Activated naive CD8-positive, alpha-beta T cell (primary cell): ENCODE measurements around the gene SLC39A13.
"Not testable (repeated sequence)": the region's sequence is repeated elsewhere in the genome, so short reads cannot be mapped to it uniquely, and the experiment has no call there.

Experiments
- H3K27ac Mint-ChIP-seq: one replicate; pipeline ENCODE4 v1.8.0; 2021; ENCODE audit warnings: mixed read lengths
- H3K27me3 Mint-ChIP-seq: one replicate; pipeline ENCODE4 v1.8.0; 2021; ENCODE audit warnings: mixed read lengths
- H3K36me3 Mint-ChIP-seq: one replicate; pipeline ENCODE4 v1.8.0; 2021; ENCODE audit warnings: mixed read lengths
- H3K4me1 Mint-ChIP-seq: one replicate; pipeline ENCODE4 v1.8.0; 2021; ENCODE audit warnings: low read depth, mixed read lengths
- H3K4me3 Mint-ChIP-seq: one replicate; pipeline ENCODE4 v1.8.0; 2021; ENCODE audit warnings: mild to moderate bottlenecking, mixed read lengths
- H3K9me3 Mint-ChIP-seq: one replicate; pipeline ENCODE4 v1.8.0; 2021; ENCODE audit warnings: low read depth, mixed read lengths

The SLC39A13 gene

DNA sequence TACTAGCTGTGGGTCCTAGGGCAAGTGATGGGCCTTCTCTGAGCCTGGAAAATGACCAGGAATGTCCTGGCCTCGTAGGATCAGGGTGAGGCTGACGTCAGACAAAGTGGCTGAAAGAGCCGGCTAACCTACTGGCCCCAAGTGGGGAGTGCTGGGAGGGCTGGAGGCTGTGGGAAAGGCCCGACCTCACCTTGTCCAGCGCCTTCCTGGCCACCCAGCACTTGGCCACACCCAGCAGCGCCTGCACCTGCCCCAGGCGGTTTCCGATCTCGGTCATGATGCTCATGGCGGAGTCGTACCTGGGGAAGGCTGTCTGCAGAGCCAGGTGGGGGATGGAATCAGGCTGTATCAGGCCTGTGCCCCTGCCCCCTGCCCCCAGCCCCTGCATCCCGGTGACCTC is 33.0 kb downstream of the SLC39A13 start:
- H3K9me3 Mint-ChIP-seq, result no peaks in the 10 kb centered on the region
- H3K27me3 Mint-ChIP-seq, result no peaks in the 10 kb centered on the region
- H3K4me3 Mint-ChIP-seq, result no peak overlapping the region
- peaks cover 10% of the 10 kb centered on the region for H3K4me1 Mint-ChIP-seq
- H3K27ac Mint-ChIP-seq, result no peak overlapping the region
- H3K36me3 Mint-ChIP-seq, result no peaks in the 10 kb centered on the region

DNA sequence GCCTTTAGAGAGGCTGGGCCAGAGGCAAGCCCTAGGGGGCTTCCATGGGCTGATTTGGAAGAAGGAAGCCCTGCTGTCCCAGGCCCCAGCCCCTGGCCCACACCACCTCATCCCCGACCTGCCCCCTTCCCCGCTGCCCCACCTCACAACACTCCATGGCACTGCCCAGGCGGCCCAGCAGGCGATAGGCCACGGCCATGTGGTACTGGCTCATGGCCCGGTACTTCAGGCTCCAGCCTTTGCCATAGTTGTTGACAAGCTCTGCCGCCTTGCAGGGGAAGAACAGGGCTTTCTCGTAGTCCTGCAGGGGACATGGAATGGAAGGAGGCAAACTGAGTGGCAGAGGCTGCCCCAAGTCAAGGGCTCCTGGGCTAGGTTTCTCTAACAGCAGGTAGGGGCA is 34.1 kb downstream of the SLC39A13 start:
- no peaks in the 10 kb centered on the region for H3K27me3 Mint-ChIP-seq
- H3K27ac Mint-ChIP-seq, result no peak overlapping the region
- no peaks in the 10 kb centered on the region for H3K36me3 Mint-ChIP-seq
- H3K4me3 Mint-ChIP-seq, result no peak overlapping the region
- H3K4me1 Mint-ChIP-seq, result peaks cover 10% of the 10 kb centered on the region
- H3K9me3 Mint-ChIP-seq, result no peaks in the 10 kb centered on the region

DNA sequence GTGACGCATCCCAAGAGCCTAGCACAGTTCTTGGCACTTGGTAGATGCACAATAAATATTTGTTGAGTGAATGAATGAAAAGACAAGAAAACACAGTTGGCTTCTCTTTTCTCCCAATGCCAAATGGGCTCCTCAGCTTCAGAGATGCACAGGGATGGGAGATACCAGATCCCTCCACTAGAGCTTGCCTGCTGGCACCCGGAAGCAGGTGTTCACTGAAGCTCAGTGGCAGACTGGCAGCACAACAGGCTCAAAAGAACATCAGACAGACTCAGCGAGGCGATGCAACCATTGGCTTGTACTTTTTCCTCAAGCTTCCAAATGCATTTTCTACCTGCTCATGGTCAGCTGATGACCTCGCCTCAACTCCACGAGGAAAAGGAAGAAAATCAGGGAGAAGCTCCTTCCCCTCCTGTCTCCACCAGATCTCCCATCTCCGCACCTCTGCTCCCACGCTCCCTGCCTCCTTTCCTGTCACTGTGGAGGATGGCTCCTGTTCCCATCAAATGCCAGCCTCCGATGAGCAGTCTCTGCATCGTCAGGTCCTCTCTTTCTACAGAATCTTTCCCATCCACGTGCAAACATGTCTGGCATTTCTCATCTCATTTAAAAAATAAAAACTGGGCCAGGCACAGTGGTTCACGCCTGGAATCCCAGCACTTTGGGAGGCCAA is 34.8 kb downstream of the SLC39A13 start:
- no peak overlapping the region for H3K4me3 Mint-ChIP-seq
- H3K36me3 Mint-ChIP-seq, result no peaks in the 10 kb centered on the region
- no peak overlapping the region for H3K27ac Mint-ChIP-seq
- peaks cover 10% of the 10 kb centered on the region for H3K4me1 Mint-ChIP-seq
- no peaks in the 10 kb centered on the region for H3K9me3 Mint-ChIP-seq
- no peaks in the 10 kb centered on the region for H3K27me3 Mint-ChIP-seq

DNA sequence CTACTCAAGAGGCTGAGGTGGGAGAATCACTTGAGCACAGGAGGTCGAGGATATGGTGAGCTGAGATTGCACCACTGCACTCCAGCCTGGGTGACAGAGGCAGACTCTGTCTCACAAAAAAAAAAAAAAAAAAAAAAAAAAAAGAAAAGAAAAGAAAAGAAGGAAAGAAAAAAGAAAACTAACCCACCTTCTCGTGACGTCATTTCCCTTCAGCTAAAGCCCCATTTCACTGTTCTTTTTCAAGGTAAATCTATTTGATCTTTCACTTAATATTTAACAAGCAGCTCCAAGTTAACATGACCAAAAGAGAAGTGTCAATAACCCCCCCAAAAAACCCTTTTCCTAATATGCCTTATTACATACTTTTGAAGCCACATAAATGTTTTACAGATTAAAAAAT is 35.4 kb downstream of the SLC39A13 start:
- no peaks in the 10 kb centered on the region for H3K9me3 Mint-ChIP-seq
- H3K4me3 Mint-ChIP-seq, result no peak overlapping the region
- no peaks in the 10 kb centered on the region for H3K27me3 Mint-ChIP-seq
- no peaks in the 10 kb centered on the region for H3K36me3 Mint-ChIP-seq
- H3K27ac Mint-ChIP-seq, result no peak overlapping the region
- H3K4me1 Mint-ChIP-seq, result peaks cover 10% of the 10 kb centered on the region

DNA sequence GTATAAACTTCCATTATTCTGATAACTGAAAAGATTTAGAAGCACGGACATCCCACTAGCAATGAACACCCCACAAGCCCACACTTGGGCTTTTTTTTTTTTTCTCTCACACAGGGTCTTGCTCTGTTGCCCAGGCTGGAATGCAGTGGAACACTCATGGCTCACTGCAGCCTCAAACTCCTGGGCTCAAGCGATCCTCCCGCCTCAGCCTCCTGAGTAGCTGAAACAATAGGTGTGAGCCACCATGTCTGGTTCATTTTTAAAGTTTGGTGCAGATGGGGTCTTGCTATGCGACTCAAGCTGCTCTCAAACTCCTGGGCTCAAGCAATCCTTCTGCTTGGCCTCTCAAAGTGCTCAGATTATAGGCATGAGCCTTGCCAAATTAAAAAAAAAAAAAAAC is 37.5 kb downstream of the SLC39A13 start:
- Mint-ChIP-seq H3K4me1 (peaks cover 10% of the 10 kb centered on the region), H3K36me3 (no peaks in the 10 kb centered on the region), H3K9me3 (no peaks in the 10 kb centered on the region), H3K27me3 (no peaks in the 10 kb centered on the region), H3K4me3 (no peak overlapping the region), H3K27ac (no peak overlapping the region)

DNA sequence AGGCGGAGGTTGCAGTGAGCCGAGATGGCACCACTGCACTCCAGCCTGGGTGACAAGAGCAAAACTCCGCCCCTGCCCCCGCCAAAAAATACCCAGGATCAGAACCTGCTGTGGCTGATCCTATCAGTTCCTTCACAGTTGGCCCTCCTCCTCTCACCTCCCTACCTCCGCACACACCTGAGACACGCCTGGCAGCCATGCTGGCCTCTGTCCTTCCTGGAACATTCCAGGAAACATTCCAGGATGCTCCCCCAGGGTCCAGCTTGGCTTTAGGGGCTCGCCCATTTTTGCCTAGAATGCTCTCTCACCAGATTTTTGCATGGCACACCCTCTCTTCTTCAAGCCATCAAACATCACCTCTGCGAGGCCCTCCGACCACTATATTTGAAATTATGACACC is 38.4 kb downstream of the SLC39A13 start:
- H3K4me1 Mint-ChIP-seq, result peaks cover 10% of the 10 kb centered on the region
- H3K9me3 Mint-ChIP-seq, result no peaks in the 10 kb centered on the region
- H3K27ac Mint-ChIP-seq, result no peak overlapping the region
- no peaks in the 10 kb centered on the region for H3K27me3 Mint-ChIP-seq
- no peak overlapping the region for H3K4me3 Mint-ChIP-seq
- H3K36me3 Mint-ChIP-seq, result no peaks in the 10 kb centered on the region

DNA sequence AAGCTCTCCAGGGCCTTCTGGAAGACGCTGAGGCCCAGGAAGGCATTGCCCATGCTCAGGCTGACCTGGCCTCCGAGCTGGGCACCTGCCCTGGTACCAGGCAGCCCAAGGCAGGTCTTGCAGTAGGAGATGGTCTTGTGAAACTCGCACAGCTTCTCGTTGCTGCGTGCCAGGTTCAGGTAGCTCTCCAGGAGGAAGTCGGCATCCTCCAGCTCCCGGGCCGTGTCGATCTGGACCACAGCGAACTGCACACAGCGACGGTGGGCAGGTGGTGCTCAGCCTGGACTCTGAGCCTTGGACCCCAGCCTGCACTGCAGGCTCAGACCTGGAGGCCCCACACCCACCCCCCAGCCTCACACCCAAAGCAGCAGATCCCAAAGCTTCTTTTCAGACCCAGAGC is 39.5 kb downstream of the SLC39A13 start:
- H3K4me1 Mint-ChIP-seq, result peaks cover 9% of the 10 kb centered on the region
- H3K27me3 Mint-ChIP-seq, result no peaks in the 10 kb centered on the region
- no peak overlapping the region for H3K27ac Mint-ChIP-seq
- no peaks in the 10 kb centered on the region for H3K36me3 Mint-ChIP-seq
- H3K4me3 Mint-ChIP-seq, result no peak overlapping the region
- no peaks in the 10 kb centered on the region for H3K9me3 Mint-ChIP-seq

DNA sequence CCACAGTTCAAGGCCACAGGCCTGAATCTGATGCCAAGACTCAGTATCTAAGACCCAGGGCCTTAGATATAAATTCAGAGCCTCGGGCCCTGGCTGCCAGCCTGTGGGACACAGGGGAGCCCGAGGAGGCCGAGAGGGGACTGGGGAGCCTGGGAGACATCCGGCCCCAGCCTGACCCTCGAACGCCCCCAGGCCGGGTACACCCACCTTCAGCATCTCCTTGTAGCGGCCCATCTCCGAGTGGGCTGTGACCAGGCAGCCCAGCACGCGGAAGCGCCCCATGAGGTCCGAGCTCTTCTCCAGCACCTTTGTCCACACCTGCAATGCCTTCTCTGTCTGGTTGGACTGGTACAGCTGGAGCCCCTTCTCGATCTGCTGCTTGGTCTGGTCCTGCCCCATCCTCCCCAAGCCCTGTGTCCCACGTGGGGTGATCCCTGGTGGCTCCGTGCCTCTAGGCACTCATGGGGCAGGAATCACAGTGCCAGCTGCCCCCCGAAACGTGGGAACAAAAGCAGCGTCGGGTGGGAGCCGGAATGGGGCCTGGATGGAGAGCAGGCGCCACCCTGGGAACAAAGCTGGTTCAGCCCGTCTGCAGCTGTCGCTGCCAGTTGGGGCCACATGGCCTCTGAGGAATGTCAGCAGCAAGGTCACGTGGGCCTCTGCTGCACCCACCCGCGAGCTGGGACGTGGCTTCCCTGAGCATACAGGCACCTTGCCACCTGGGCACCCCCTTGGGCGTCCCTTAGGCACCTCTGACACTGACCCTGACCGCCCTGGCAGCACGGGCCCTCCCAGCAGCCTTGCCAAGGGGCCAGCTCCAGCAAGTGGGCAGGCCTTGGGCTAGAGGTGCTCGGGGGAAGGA is 40.4 kb downstream of the SLC39A13 start, which contains the start of gene RAPSN:
Gene RAPSN (minus strand): TSS at position 571 of the 862 bp plus-strand sequence. CDS start 172 bp downstream, at position 399.
- H3K4me1 Mint-ChIP-seq, result peaks cover 1% of the 10 kb centered on the region
- no peak within 1 kb of the TSS for H3K27ac Mint-ChIP-seq
- no peaks in the 10 kb centered on the region for H3K9me3 Mint-ChIP-seq
- H3K36me3 Mint-ChIP-seq, result no peaks in the 10 kb centered on the region
- no peak within 1 kb of the TSS for H3K4me3 Mint-ChIP-seq
- H3K27me3 Mint-ChIP-seq, result no peaks in the 10 kb centered on the region

DNA sequence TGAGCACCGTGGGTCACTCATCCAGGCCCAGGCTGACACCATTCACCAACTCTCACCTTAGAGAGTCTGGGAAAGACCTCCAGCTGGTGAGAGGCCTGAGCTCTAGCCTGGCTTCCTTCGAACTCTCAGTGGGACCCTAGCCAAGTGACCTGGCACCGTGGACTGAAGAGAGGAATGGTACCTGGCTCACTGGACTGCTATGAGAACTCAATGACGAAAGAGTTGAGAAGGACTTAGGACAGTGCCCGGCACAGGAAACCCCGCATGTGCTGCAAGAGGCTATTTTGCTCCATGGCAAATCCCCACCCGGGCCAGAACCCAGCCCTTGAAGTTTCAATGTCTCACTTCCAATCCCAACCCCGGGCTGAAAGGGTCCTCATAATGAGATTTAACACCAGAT is 41.2 kb downstream of the SLC39A13 start:
- no peaks in the 10 kb centered on the region for H3K27me3 Mint-ChIP-seq
- H3K27ac Mint-ChIP-seq, result no peak overlapping the region
- no peaks in the 10 kb centered on the region for H3K9me3 Mint-ChIP-seq
- no peak overlapping the region for H3K4me3 Mint-ChIP-seq
- H3K36me3 Mint-ChIP-seq, result no peaks in the 10 kb centered on the region
- no peaks in the 10 kb centered on the region for H3K4me1 Mint-ChIP-seq

DNA sequence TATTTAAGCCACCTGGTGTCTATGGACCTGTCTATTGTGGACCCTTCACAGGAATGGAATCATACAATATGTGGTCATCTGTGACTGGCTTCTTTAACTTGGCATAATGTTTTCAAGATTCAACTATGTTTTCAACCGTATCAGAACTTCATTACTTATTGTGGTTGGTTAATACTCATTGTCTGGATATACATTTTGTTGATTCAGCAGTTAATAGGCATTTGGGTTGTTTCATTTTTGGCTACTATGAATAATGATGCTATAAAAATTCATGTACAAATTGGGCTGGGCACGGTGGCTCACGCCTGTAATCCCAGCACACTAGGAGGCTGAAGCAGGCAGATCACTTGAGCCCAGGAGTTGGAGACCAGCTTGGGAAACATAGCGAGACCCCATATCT is 43.0 kb downstream of the SLC39A13 start:
- Mint-ChIP-seq H3K4me3 (no peak overlapping the region), H3K27ac (no peak overlapping the region), H3K4me1 (no peaks in the 10 kb centered on the region), H3K36me3 (no peaks in the 10 kb centered on the region), H3K9me3 (no peaks in the 10 kb centered on the region), H3K27me3 (no peaks in the 10 kb centered on the region)

DNA sequence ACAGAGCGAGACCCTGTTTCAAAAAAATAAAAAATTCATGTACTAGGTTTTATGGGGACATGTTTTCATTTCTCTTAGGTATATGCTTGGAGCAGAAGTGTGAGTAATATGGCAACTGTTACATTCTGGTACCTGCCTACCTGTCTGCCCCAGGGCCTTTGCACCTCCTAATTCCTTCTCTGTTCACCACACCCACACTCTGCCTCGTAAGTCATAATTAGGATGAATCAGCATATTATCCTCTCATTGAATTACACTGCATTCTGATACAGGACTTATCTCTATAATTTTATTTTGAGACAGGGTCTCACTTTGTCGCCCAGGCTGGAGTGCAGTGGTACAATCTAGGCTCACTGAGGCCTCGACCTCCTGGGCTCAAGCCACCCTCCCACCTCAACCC is 43.6 kb downstream of the SLC39A13 start:
- Mint-ChIP-seq H3K27ac (no peak overlapping the region), H3K36me3 (no peaks in the 10 kb centered on the region), H3K4me3 (no peak overlapping the region), H3K4me1 (no peaks in the 10 kb centered on the region), H3K9me3 (no peaks in the 10 kb centered on the region), H3K27me3 (no peaks in the 10 kb centered on the region)

DNA sequence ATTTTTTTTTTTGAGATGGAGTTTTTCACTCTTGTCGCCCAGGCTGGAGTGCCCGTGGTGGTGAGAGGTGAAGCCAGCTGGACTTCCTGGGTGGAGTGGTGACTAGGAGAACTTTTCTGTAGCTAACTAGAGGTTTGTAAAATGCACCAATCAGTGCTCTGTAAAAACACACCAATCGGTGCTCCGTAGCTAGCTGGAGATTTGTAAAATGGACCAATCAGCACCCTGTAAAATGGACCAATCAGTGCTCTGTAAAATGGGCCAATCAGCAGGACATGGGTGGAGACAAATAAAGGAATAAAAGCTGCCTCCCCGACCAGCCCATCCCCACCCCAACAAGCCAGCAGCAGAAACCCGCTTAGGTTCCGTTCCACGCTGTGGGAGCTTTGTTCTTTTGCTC is 45.0 kb downstream of the SLC39A13 start:
- no peaks in the 10 kb centered on the region for H3K36me3 Mint-ChIP-seq
- no peaks in the 10 kb centered on the region for H3K4me1 Mint-ChIP-seq
- no peak overlapping the region for H3K4me3 Mint-ChIP-seq
- H3K27me3 Mint-ChIP-seq, result no peaks in the 10 kb centered on the region
- H3K9me3 Mint-ChIP-seq, result no peaks in the 10 kb centered on the region
- H3K27ac Mint-ChIP-seq, result no peak overlapping the region

DNA sequence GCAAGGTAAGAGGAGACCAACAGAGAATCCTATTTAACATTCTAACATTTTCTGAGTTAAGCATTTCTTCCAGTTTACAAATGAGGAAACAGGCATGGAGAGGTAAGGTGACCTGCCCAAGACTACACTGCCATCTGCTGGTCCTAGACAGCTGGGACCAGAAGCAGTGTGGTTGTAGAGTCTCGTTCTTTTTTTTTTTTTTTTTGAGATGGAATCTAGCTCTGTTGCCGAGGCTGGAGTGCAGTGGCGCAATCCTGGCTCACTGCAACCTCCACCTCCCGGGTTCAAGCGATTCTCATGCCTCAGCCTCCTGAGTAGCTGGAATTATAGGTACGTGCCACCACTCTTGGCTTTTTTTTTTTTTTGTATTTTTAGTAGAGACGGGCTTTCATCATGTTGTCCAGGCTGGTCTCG is 45.9 kb downstream of the SLC39A13 start:
- H3K9me3 Mint-ChIP-seq, H3K4me3 Mint-ChIP-seq, H3K36me3 Mint-ChIP-seq, H3K27ac Mint-ChIP-seq, H3K4me1 Mint-ChIP-seq, H3K27me3 Mint-ChIP-seq: not testable (repeated sequence)

DNA sequence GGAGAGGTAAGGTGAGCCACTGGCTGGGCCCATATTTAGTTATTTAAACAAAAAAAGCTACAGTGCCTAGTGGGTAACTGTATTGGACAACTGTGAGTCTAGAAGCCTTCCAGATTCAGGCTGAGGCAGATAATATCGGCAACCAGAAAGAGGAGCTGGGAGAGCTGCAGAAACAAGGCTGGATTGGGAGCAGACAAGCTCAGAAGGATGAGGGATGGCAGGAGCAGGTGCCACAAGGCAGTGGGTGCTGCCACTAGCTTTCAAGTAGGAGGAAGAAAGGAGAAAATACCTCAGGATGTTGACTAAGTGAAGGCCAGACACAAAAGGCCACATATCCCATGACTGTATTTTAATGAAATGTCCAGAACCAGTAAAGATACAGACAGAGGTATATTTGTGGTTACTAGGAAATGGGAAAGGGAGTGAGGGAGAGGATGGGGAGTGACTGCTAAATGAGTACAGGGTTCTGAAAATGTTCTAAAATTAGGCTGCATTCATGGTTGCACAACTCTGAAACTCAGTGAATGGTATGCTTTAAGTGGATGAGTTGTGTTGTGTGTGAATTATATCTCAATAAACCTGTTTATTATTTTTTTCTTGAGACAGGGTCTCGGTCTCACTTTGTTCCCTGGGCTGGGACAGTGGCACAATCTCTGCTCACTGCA is 52.3 kb downstream of the SLC39A13 start:
- H3K27ac Mint-ChIP-seq, result peak overlapping the region; percentile 46
- H3K4me3 Mint-ChIP-seq, result no peak overlapping the region
- H3K27me3 Mint-ChIP-seq, result no peaks in the 10 kb centered on the region
- H3K4me1 Mint-ChIP-seq, result no peaks in the 10 kb centered on the region
- no peaks in the 10 kb centered on the region for H3K9me3 Mint-ChIP-seq
- H3K36me3 Mint-ChIP-seq, result no peaks in the 10 kb centered on the region

DNA sequence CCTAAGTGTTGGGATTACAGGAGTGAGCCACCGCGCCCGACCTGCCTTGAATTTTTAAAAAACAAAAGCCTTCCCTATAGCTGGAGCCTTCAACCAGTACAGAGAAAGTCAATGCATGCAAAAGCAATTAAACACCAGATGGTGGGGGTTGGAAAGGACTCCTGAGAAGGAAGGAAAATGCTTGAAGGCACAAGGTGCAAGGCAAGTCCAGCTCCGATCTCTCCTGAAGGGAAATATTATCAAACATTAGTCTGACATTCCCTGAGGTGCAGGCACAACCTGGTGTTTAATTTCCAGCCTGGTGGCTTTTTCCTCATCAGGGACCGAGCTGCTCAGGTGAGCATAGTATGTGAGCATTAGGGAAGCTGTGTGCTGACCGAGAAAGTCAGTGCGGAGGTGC is 53.5 kb downstream of the SLC39A13 start:
- Mint-ChIP-seq H3K36me3 (no peaks in the 10 kb centered on the region), H3K27me3 (no peaks in the 10 kb centered on the region), H3K27ac (peak overlapping the region; percentile 73), H3K4me3 (no peak overlapping the region), H3K9me3 (no peaks in the 10 kb centered on the region), H3K4me1 (no peaks in the 10 kb centered on the region)
